BJ (cell line): Measurements from ENCODE around the gene TBC1D9B. TPM values are rescaled to one million over a fixed set of nuclear protein-coding genes. Genes with fewer than 3 reads are reported as not detected.

ENCODE experiments used
- CTCF ChIA-PET: fragments of 350-600 bp; formaldehyde crosslinking; extraction: SDS; loops from one replicate; lab custom pipeline; 2021; ENCODE audit warnings: antibody characterized with exemption, inconsistent platforms; lab: Yijun Ruan, JAX
- POLR2A ChIA-PET: fragments of 300-600 bp; sonication (Branson Sonifier 250); formaldehyde crosslinking; extraction: SDS; loops from one replicate; lab custom pipeline; 2021; ENCODE audit warnings: antibody characterized with exemption; lab: Charles Lee
- DNase-seq: peaks from one replicate; pipeline ENCODE4 v3.0.0-alpha.2; 2011; ENCODE audit warnings: low read depth
- H3K27me3 ChIP-seq: 2 replicates; pipeline ENCODE4 v1.6.0; 2011; ENCODE audit warnings: low read length; ENCODE audit not compliant: control insufficient read depth, insufficient read depth
- H3K36me3 ChIP-seq: 2 replicates; pipeline ENCODE4 v1.5.1; 2011; ENCODE audit warnings: low read length; ENCODE audit not compliant: control insufficient read depth, insufficient read depth
- H3K4me3 ChIP-seq: 2 replicates; pipeline ENCODE4 v1.5.1; 2011; ENCODE audit warnings: low read depth, mild to moderate bottlenecking, control low read depth, low read length
- CTCF ChIP-seq: IDR thresholded peaks from 2 replicates; pipeline ENCODE4 v1.5.1; 2011; ENCODE audit warnings: low read depth, mild to moderate bottlenecking, control low read depth, inconsistent platforms, low read length, moderate library complexity; ENCODE audit not compliant: insufficient read depth
- polyA plus RNA-seq: library from polyadenylated mRNA; depleted of rRNA; stranded (reverse); fragments of >200 nt; gene quantifications from 2 replicates; pipeline ENCODE4 v1.2.3, GENCODE V29; 2011

The TBC1D9B gene
- polyA plus RNA-seq, 1 experiment: 89.0 TPM

- Histone ChIP-seq H3K27me3 (no peaks in the 10 kb centered on the region), H3K36me3 (peaks cover 36% of the 10 kb centered on the region), H3K4me3 (no peak overlapping the region)
- no peak for TF ChIP-seq CTCF
- ChIA-PET POLR2A (no interaction called here), CTCF (no interaction called here)
- DNase-seq: no peak
Observed at GRCh38 chr5:179879690-179880010, 28.0 kb downstream of the TBC1D9B start.

- Histone ChIP-seq H3K4me3 (no peak overlapping the region), H3K36me3 (peaks cover 38% of the 10 kb centered on the region), H3K27me3 (no peaks in the 10 kb centered on the region)
- ChIA-PET CTCF (no interaction called here), POLR2A (interaction anchor here (1.0 kb wide), 1 partner anchor 59 kb away, joined by 3 read pairs; the partner anchor contains the start of gene SQSTM1)
- TF ChIP-seq CTCF: no peak
- no peak for DNase-seq
Observed at GRCh38 chr5:179879003-179879689, 28.6 kb downstream of the TBC1D9B start.

- ChIA-PET POLR2A (interaction anchor here (1.0 kb wide), 1 partner anchor 58 kb away, joined by 3 read pairs; the partner anchor contains the start of gene SQSTM1), CTCF (interaction anchor here (0.6 kb wide), 1 partner anchor 9 kb away, joined by 3 read pairs; no protein-coding TSS in a partner anchor)
- peaks cover 42% of the 10 kb centered on the region for H3K36me3 ChIP-seq
- no peak overlapping the region for H3K4me3 ChIP-seq
- no peaks in the 10 kb centered on the region for H3K27me3 ChIP-seq
- no peak for TF ChIP-seq CTCF
- DNase-seq: no peak
Observed at GRCh38 chr5:179878222-179879002, 29.3 kb downstream of the TBC1D9B start.

- H3K4me3 ChIP-seq: no peak overlapping the region
- no peak for DNase-seq
- ChIA-PET POLR2A (no interaction called here), CTCF (no interaction called here)
- H3K27me3 ChIP-seq: no peaks in the 10 kb centered on the region
- no peak for TF ChIP-seq CTCF
- H3K36me3 ChIP-seq: peaks cover 51% of the 10 kb centered on the region
Observed at GRCh38 chr5:179876610-179876952, 31.1 kb downstream of the TBC1D9B start.
